Adrenal gland (tissue), 12 donors: ENCODE data around the gene CCT8L2. TPM values are rescaled to one million over a fixed set of nuclear protein-coding genes. Genes with fewer than 3 reads are reported as not detected.
"Not testable (repeated sequence)": the region's sequence is repeated elsewhere in the genome, so short reads cannot be mapped to it uniquely, and the experiment has no call there.

Experiments
- DNase-seq, 7 donors: peaks; one replicate each; pipeline ENCODE4 v3.0.0-alpha.2; 2019 to 2020
- H3K27ac ChIP-seq, 5 donors: fragments of 200-600 bp; sonication (generic) in 4 of 5; 1 replicate in 3 of 5; 2 replicates in 2 of 5; pipeline versions ENCODE4 v1.5.1 to v1.8.0; 2016 to 2020; ENCODE audit warnings: mild to moderate bottlenecking in 1 of 5
- H3K27me3 ChIP-seq: fragments of 200-600 bp; 2 replicates; pipeline ENCODE4 v1.8.0; 2021
- H3K36me3 ChIP-seq, 2 donors: fragments of 200-600 bp; replicated peaks in 1 of 2; 1 replicate in 1 of 2; 2 replicates in 1 of 2; pipeline versions ENCODE4 v1.5.1 to v1.8.0; 2018 to 2022
- H3K4me1 ChIP-seq, 2 donors: fragments of 200-600 bp; replicated peaks in 1 of 2; 1 replicate in 1 of 2; 2 replicates in 1 of 2; pipeline versions ENCODE4 v1.5.1 to v1.8.0; 2018 to 2021
- H3K4me3 ChIP-seq, 4 donors: fragments of 200-600 bp; sonication (generic) in 3 of 4; one replicate each; pipeline ENCODE4 v1.5.1; 2016 to 2018
- H3K9me3 ChIP-seq, 3 donors: fragments of 200-600 bp; sonication (generic) in 1 of 3; replicated peaks in 1 of 3; 1 replicate in 2 of 3; 2 replicates in 1 of 3; pipeline versions ENCODE4 v1.5.1 to v1.8.0; 2016 to 2021
- CTCF ChIP-seq, 6 experiments: fragments of 450-650 bp in 4 of 6; fragments of 200-600 bp in 2 of 6; sonication (generic) in 1 of 6; IDR thresholded peaks; 1 replicate in 5 of 6; 2 replicates in 1 of 6; pipeline versions ENCODE4 v1.5.1 to v1.8.0; 2016 to 2021; ENCODE audit warnings: antibody characterized with exemption in 6 of 6, mild to moderate bottlenecking in 2 of 6, moderate library complexity in 1 of 6
- POLR2A ChIP-seq, 2 donors: fragments of 450-650 bp; IDR thresholded peaks; one replicate each; pipeline ENCODE4 v1.6.1; 2017; ENCODE audit warnings: antibody characterized with exemption in 2 of 2, mild to moderate bottlenecking in 2 of 2, moderate library complexity in 1 of 2
- WGBS, 4 donors: extraction: QIAGEN DNeasy Blood & Tissue Kit in 2 of 4; methylation state at CpG; one replicate each; pipeline versions ENCODE4 v1.1.5 to v1.1.7; 2013 to 2017; 5-methylcytosine and 5-hydroxymethylcytosine counted together
- intact Hi-C, 2 donors: fragments of 100-400 bp; cut with DNase I; formaldehyde crosslinking; loops; one replicate each; pipeline versions ENCODE4 v1.14.1 to v1.15.0; 2022 to 2023
- polyA plus RNA-seq, 3 donors: library from polyadenylated mRNA; stranded (reverse); fragments of 200-250 nt in 2 of 3; fragments of 350-450 nt in 1 of 3; fragmentation: Illumina TruSeq in 1 of 3; extraction: RNeasy Lipid Tissue Mini Kit (QIAGEN cat#74804) in 1 of 3; gene quantifications; one replicate each; pipeline ENCODE4 v1.2.3, GENCODE V29; 2013 to 2014
- total RNA-seq, 9 donors: library from RNA; depleted of rRNA in 4 of 9; stranded (reverse); fragments of >200 nt in 4 of 9; fragments of 120-200 nt in 1 of 9; fragmentation: NEBNext Ultra II Directional in 1 of 9; extraction: Animal tissue kit (Norgen Biotek cat#: 25700) in 1 of 9; gene quantifications; one replicate each; pipeline versions ENCODE4 v1.1.0 to v1.2.4, GENCODE V29; 2013 to 2023
- donor health status: healthy with polysubstance abuse.
- donor health status: Bipolar disorder and iron deficiency.
- donor health status: DM: yes; HTN: yes; CAD: no.
- donor health status: DM: no; HTN: no; CAD: no.
- donor health status: DM: no; HTN: no; CAD: no.
- donor health status: DM: yes; HTN: yes; CAD: no.

The CCT8L2 gene
- total and polyA plus RNA-seq, 12 donors, result not detected

- 78 to 89% (median 83%) methylated on average over 5 to 15 of the region's 15 CpGs for WGBS, 4 donors
- H3K27ac ChIP-seq, intact Hi-C loops, H3K4me1 ChIP-seq, H3K36me3 ChIP-seq, H3K27me3 ChIP-seq, H3K4me3 ChIP-seq, H3K9me3 ChIP-seq: not testable (repeated sequence)
- peak in 1 of 7 donors; percentile 12 for DNase-seq
These were observed 26.8 kb downstream of the CCT8L2 start for GRCh38 chr22:16565585-16566420.

GRCh38 chr22:16564837-16565584 is 27.6 kb downstream of the CCT8L2 start:
- WGBS, 4 donors, result 70 to 90% (median 83%) methylated on average over 3 to 6 of the region's 6 CpGs
- H3K27me3 ChIP-seq, DNase-seq, H3K27ac ChIP-seq, H3K4me3 ChIP-seq, H3K9me3 ChIP-seq, intact Hi-C loops, H3K4me1 ChIP-seq, H3K36me3 ChIP-seq: not testable (repeated sequence)

- 78 to 83% (median 80%) methylated on average over 5 to 14 of the region's 14 CpGs for WGBS, 4 donors
- DNase-seq, result no peak
- intact Hi-C loops, result no loop called here
- Histone ChIP-seq H3K4me1 (no peaks in the 10 kb centered on the region), H3K27ac (no peak overlapping the region), H3K27me3 (no peaks in the 10 kb centered on the region), H3K9me3 (no peaks in the 10 kb centered on the region), H3K4me3 (no peak overlapping the region), H3K36me3 (no peaks in the 10 kb centered on the region)
- TF ChIP-seq CTCF (IDR thresholded peaks at IDR 0.05) (no peak), POLR2A (IDR thresholded peaks at IDR 0.05) (no peak)
These were observed 28.8 kb downstream of the CCT8L2 start for GRCh38 chr22:16563555-16564520.

- 53 to 93% (median 91%) methylated on average over 3 to 4 of the region's 4 CpGs; no CpG with 5 or more reads in 1 of the 4 donors for WGBS, 4 donors
- Histone ChIP-seq H3K9me3 (no peaks in the 10 kb centered on the region), H3K4me1 (no peaks in the 10 kb centered on the region), H3K27me3 (no peaks in the 10 kb centered on the region), H3K4me3 (no peak overlapping the region), H3K27ac (no peak overlapping the region), H3K36me3 (no peaks in the 10 kb centered on the region)
- no peak for DNase-seq
- TF ChIP-seq CTCF (IDR thresholded peaks at IDR 0.05), result no peak
- TF ChIP-seq POLR2A (IDR thresholded peaks at IDR 0.05), result no peak
- intact Hi-C loops, result no loop called here
These were observed 29.7 kb downstream of the CCT8L2 start for GRCh38 chr22:16562711-16563554.

- H3K9me3 ChIP-seq, H3K4me1 ChIP-seq, H3K4me3 ChIP-seq, intact Hi-C loops, H3K36me3 ChIP-seq, H3K27me3 ChIP-seq, H3K27ac ChIP-seq, DNase-seq: not testable (repeated sequence)
- WGBS, 4 donors, result 73 to 90% (median 81%) methylated on average over 2 to 5 of the region's 5 CpGs
These were observed 31.4 kb downstream of the CCT8L2 start for GRCh38 chr22:16561093-16561658.

- 81 to 100% (median 90%) methylated on average over 1 to 5 of the region's 5 CpGs; no CpG with 5 or more reads in 1 of the 4 donors for WGBS, 4 donors
- intact Hi-C loops, result not testable (repeated sequence)
These were observed 32.0 kb downstream of the CCT8L2 start for GRCh38 chr22:16560651-16561050.

GRCh38 chr22:16559996-16560395 is 32.6 kb downstream of the CCT8L2 start:
- H3K36me3 ChIP-seq, H3K27me3 ChIP-seq, H3K27ac ChIP-seq, H3K4me1 ChIP-seq, intact Hi-C loops, DNase-seq, H3K4me3 ChIP-seq, H3K9me3 ChIP-seq: not testable (repeated sequence)
- 58 to 63% (median 60%) methylated on average over 1 of the region's 1 CpG; no CpG with 5 or more reads in 1 of the 4 donors for WGBS, 4 donors

More at GRCh38 chr22:16560651-16561050, 32.0 kb downstream of the CCT8L2 start:
- not testable (repeated sequence) for H3K4me1 ChIP-seq, DNase-seq, H3K9me3 ChIP-seq, H3K27me3 ChIP-seq, H3K36me3 ChIP-seq, H3K4me3 ChIP-seq, H3K27ac ChIP-seq
